T-helper 2 cell treated with Interferon-gamma antibody and Interleukin-4, amounts not matched to agents 5 μg/mL and 100 μg/mL, for 36 hours (primary cell): ENCODE measurements around the gene FBXO7.

Experiments used
- DNase-seq: peaks from one replicate; pipeline ENCODE4 v3.0.0; 2021; ENCODE audit warnings: low spot score
- H3K27ac Mint-ChIP-seq: one replicate; pipeline ENCODE4 v1.8.0; 2021; ENCODE audit warnings: mild to moderate bottlenecking, mixed read lengths
- H3K27me3 Mint-ChIP-seq: one replicate; pipeline ENCODE4 v1.8.0; 2021; ENCODE audit warnings: low read depth, mixed read lengths
- H3K36me3 Mint-ChIP-seq: one replicate; pipeline ENCODE4 v1.8.0; 2021; ENCODE audit warnings: low read depth, mixed read lengths
- H3K4me1 Mint-ChIP-seq: one replicate; pipeline ENCODE4 v1.8.0; 2021; ENCODE audit warnings: low read depth, mixed read lengths
- H3K4me3 Mint-ChIP-seq: one replicate; pipeline ENCODE4 v1.8.0; 2022; ENCODE audit warnings: mild to moderate bottlenecking, moderate library complexity, mixed read lengths
- H3K9me3 Mint-ChIP-seq: one replicate; pipeline ENCODE4 v1.8.0; 2021; ENCODE audit warnings: mixed read lengths

Gene FBXO7

GRCh38 chr22:32474635-32475467 lies at the start of gene FBXO7:
FBXO7 (plus strand) TSS chr22:32474811; CDS start chr22:32475003, 192 bp downstream.
- H3K4me3 Mint-ChIP-seq = peak within 1 kb of the TSS; percentile 97
- H3K27ac Mint-ChIP-seq = peak within 1 kb of the TSS; percentile 95
- DNase-seq = peak; percentile 89
- H3K36me3 Mint-ChIP-seq = peaks cover 9% of the 10 kb centered on the region
- H3K9me3 Mint-ChIP-seq = no peaks in the 10 kb centered on the region
- no peaks in the 10 kb centered on the region for H3K27me3 Mint-ChIP-seq
- H3K4me1 Mint-ChIP-seq = peaks cover 23% of the 10 kb centered on the region

GRCh38 chr22:32426881-32427280 lies 47.7 kb upstream of the FBXO7 start:
- no peak for DNase-seq
- no peaks in the 10 kb centered on the region for H3K9me3 Mint-ChIP-seq

GRCh38 chr22:32430352-32430751 lies 44.3 kb upstream of the FBXO7 start:
- DNase-seq = no peak
- H3K27me3 Mint-ChIP-seq = peaks cover 2% of the 10 kb centered on the region

More at GRCh38 chr22:32426881-32427280, 47.7 kb upstream of the FBXO7 start:
- Mint-ChIP-seq H3K4me3 (no peak overlapping the region), H3K27ac (no peak overlapping the region), H3K27me3 (peaks cover 5% of the 10 kb centered on the region), H3K36me3 (no peaks in the 10 kb centered on the region), H3K4me1 (peaks cover 8% of the 10 kb centered on the region)

GRCh38 chr22:32444068-32444467 lies 30.5 kb upstream of the FBXO7 start:
- no peaks in the 10 kb centered on the region for H3K36me3 Mint-ChIP-seq
- DNase-seq = no peak
- H3K4me3 Mint-ChIP-seq = no peak overlapping the region
- no peak overlapping the region for H3K27ac Mint-ChIP-seq
- no peaks in the 10 kb centered on the region for H3K4me1 Mint-ChIP-seq
- H3K27me3 Mint-ChIP-seq = no peaks in the 10 kb centered on the region
- H3K9me3 Mint-ChIP-seq = no peaks in the 10 kb centered on the region

More at GRCh38 chr22:32430352-32430751, 44.3 kb upstream of the FBXO7 start:
- Mint-ChIP-seq H3K4me3 (no peak overlapping the region), H3K4me1 (peaks cover 8% of the 10 kb centered on the region), H3K36me3 (no peaks in the 10 kb centered on the region), H3K9me3 (no peaks in the 10 kb centered on the region), H3K27ac (no peak overlapping the region)

GRCh38 chr22:32446321-32446720 lies 28.3 kb upstream of the FBXO7 start:
- no peak overlapping the region for H3K27ac Mint-ChIP-seq
- no peak for DNase-seq
- H3K27me3 Mint-ChIP-seq = peaks cover 6% of the 10 kb centered on the region
- H3K4me3 Mint-ChIP-seq = no peak overlapping the region
- no peaks in the 10 kb centered on the region for H3K36me3 Mint-ChIP-seq
- H3K9me3 Mint-ChIP-seq = no peaks in the 10 kb centered on the region
- H3K4me1 Mint-ChIP-seq = no peaks in the 10 kb centered on the region

GRCh38 chr22:32448980-32449379 lies 25.6 kb upstream of the FBXO7 start:
- no peaks in the 10 kb centered on the region for H3K36me3 Mint-ChIP-seq
- no peak for DNase-seq
- H3K9me3 Mint-ChIP-seq = no peaks in the 10 kb centered on the region
- H3K27me3 Mint-ChIP-seq = peaks cover 10% of the 10 kb centered on the region
- H3K4me1 Mint-ChIP-seq = no peaks in the 10 kb centered on the region
- H3K27ac Mint-ChIP-seq = no peak overlapping the region
- no peak overlapping the region for H3K4me3 Mint-ChIP-seq

- no peak overlapping the region for H3K27ac Mint-ChIP-seq
- H3K4me1 Mint-ChIP-seq = no peaks in the 10 kb centered on the region
- H3K4me3 Mint-ChIP-seq = no peak overlapping the region
- H3K36me3 Mint-ChIP-seq = no peaks in the 10 kb centered on the region
- H3K27me3 Mint-ChIP-seq = peaks cover 20% of the 10 kb centered on the region
- DNase-seq = no peak
- H3K9me3 Mint-ChIP-seq = no peaks in the 10 kb centered on the region
These were observed 17.6 kb upstream of the FBXO7 start for GRCh38 chr22:32457031-32457430.

- DNase-seq = no peak
- H3K4me3 Mint-ChIP-seq = no peak overlapping the region
- no peak overlapping the region for H3K27ac Mint-ChIP-seq
- H3K9me3 Mint-ChIP-seq = no peaks in the 10 kb centered on the region
- H3K4me1 Mint-ChIP-seq = no peaks in the 10 kb centered on the region
- H3K27me3 Mint-ChIP-seq = peaks cover 26% of the 10 kb centered on the region
- H3K36me3 Mint-ChIP-seq = no peaks in the 10 kb centered on the region
These were observed 12.2 kb upstream of the FBXO7 start for GRCh38 chr22:32462452-32462851.

- DNase-seq = no peak
- Mint-ChIP-seq H3K27ac (no peak overlapping the region), H3K4me1 (no peaks in the 10 kb centered on the region), H3K36me3 (no peaks in the 10 kb centered on the region), H3K9me3 (no peaks in the 10 kb centered on the region), H3K4me3 (no peak overlapping the region), H3K27me3 (peaks cover 20% of the 10 kb centered on the region)
These were observed 8.9 kb upstream of the FBXO7 start for GRCh38 chr22:32465661-32466060.

- H3K4me3 Mint-ChIP-seq = no peak overlapping the region
- DNase-seq = no peak
- no peak overlapping the region for H3K27ac Mint-ChIP-seq
- H3K9me3 Mint-ChIP-seq = no peaks in the 10 kb centered on the region
- H3K4me1 Mint-ChIP-seq = no peaks in the 10 kb centered on the region
- H3K36me3 Mint-ChIP-seq = no peaks in the 10 kb centered on the region
- peaks cover 20% of the 10 kb centered on the region for H3K27me3 Mint-ChIP-seq
These were observed 8.1 kb upstream of the FBXO7 start for GRCh38 chr22:32466496-32466895.

GRCh38 chr22:32469799-32470212 lies 4.8 kb upstream of the FBXO7 start:
- no peaks in the 10 kb centered on the region for H3K36me3 Mint-ChIP-seq
- H3K4me3 Mint-ChIP-seq = no peak overlapping the region
- H3K27me3 Mint-ChIP-seq = peaks cover 10% of the 10 kb centered on the region
- H3K9me3 Mint-ChIP-seq = no peaks in the 10 kb centered on the region
- peaks cover 10% of the 10 kb centered on the region for H3K4me1 Mint-ChIP-seq
- H3K27ac Mint-ChIP-seq = no peak overlapping the region
- no peak for DNase-seq

GRCh38 chr22:32473388-32473952 lies 1.1 kb upstream of the FBXO7 start:
- peak; percentile 39 for DNase-seq
- H3K27me3 Mint-ChIP-seq = no peaks in the 10 kb centered on the region
- peak overlapping the region; percentile 95 for H3K27ac Mint-ChIP-seq
- H3K36me3 Mint-ChIP-seq = peaks cover 3% of the 10 kb centered on the region
- peaks cover 17% of the 10 kb centered on the region for H3K4me1 Mint-ChIP-seq
- peak overlapping the region; percentile 92 for H3K4me3 Mint-ChIP-seq
- H3K9me3 Mint-ChIP-seq = no peaks in the 10 kb centered on the region

- H3K9me3 Mint-ChIP-seq = no peaks in the 10 kb centered on the region
- DNase-seq = peak; percentile 44
- H3K36me3 Mint-ChIP-seq = peaks cover 16% of the 10 kb centered on the region
- H3K27ac Mint-ChIP-seq = peak overlapping the region; percentile 95
- H3K4me3 Mint-ChIP-seq = peak overlapping the region; percentile 97
- no peaks in the 10 kb centered on the region for H3K27me3 Mint-ChIP-seq
- peaks cover 30% of the 10 kb centered on the region for H3K4me1 Mint-ChIP-seq
These were observed 928 bp downstream of the FBXO7 start for GRCh38 chr22:32475468-32476010.
